Hepatocyte (in vitro differentiated cells): ENCODE measurements around the gene ECT2L. TPM values are rescaled to one million over a fixed set of nuclear protein-coding genes. Genes with fewer than 3 reads are reported as not detected.

ENCODE experiments used
- DNase-seq: peaks from one replicate; pipeline ENCODE4 v3.0.0-alpha.2; 2016; ENCODE audit warnings: low spot score
- H2AFZ ChIP-seq: fragments of 200-600 bp; sonication (generic); 2 replicates; pipeline ENCODE4 v1.6.0; 2016; ENCODE audit warnings: antibody characterized with exemption, mild to moderate bottlenecking
- H3K27ac ChIP-seq: fragments of 200-600 bp; sonication (generic); 2 replicates; pipeline ENCODE4 v1.5.1; 2016; ENCODE audit warnings: mild to moderate bottlenecking
- H3K27me3 ChIP-seq: fragments of 200-600 bp; sonication (generic); 2 replicates; pipeline ENCODE4 v1.6.1; 2016
- H3K36me3 ChIP-seq: fragments of 200-600 bp; sonication (generic); replicated peaks from 2 replicates; pipeline ENCODE4 v1.5.1; 2016; ENCODE audit warnings: low read depth; ENCODE audit not compliant: insufficient read depth
- H3K4me1 ChIP-seq: fragments of 200-600 bp; sonication (generic); 2 replicates; pipeline ENCODE4 v1.5.1; 2016; ENCODE audit warnings: mild to moderate bottlenecking, moderate library complexity; ENCODE audit not compliant: insufficient read depth
- H3K4me2 ChIP-seq: fragments of 200-600 bp; sonication (generic); 2 replicates; pipeline ENCODE4 v1.6.0; 2016
- H3K4me3 ChIP-seq: fragments of 200-600 bp; sonication (generic); 2 replicates; pipeline ENCODE4 v1.5.1; 2016; ENCODE audit warnings: mild to moderate bottlenecking
- H3K79me2 ChIP-seq: fragments of 200-600 bp; sonication (generic); 2 replicates; pipeline ENCODE4 v1.6.0; 2017; ENCODE audit warnings: mild to moderate bottlenecking
- H3K9me2 ChIP-seq: fragments of 200-600 bp; sonication (generic); replicated peaks from 2 replicates; pipeline ENCODE4 v1.6.0; 2017; ENCODE audit warnings: mild to moderate bottlenecking; ENCODE audit not compliant: insufficient read depth
- H3K9me3 ChIP-seq: fragments of 200-600 bp; sonication (generic); 2 replicates; pipeline ENCODE4 v1.5.1; 2016; ENCODE audit warnings: low read depth, mild to moderate bottlenecking
- H4K20me1 ChIP-seq: fragments of 200-600 bp; sonication (generic); 2 replicates; pipeline ENCODE4 v1.6.0; 2016; ENCODE audit warnings: mild to moderate bottlenecking; ENCODE audit not compliant: insufficient read depth, poor library complexity, severe bottlenecking
- EZH2 ChIP-seq: fragments of 200-600 bp; sonication (generic); IDR thresholded peaks from 2 replicates; pipeline ENCODE4 v1.6.1; 2016; ENCODE audit warnings: antibody characterized with exemption, mild to moderate bottlenecking, borderline replicate concordance
- EZH2phosphoT487 ChIP-seq: fragments of 200-600 bp; sonication (generic); IDR thresholded peaks from one replicate; pipeline ENCODE4 v1.6.1; 2018; ENCODE audit warnings: antibody characterized with exemption, mild to moderate bottlenecking, low read depth, moderate library complexity; ENCODE audit not compliant: unreplicated experiment, severe bottlenecking
- WGBS: methylation state at CpG from one replicate; pipeline ENCODE4 v1.1.6; 2016; ENCODE audit warnings: low lambda C conversion rate; ENCODE audit errors: missing lambda C conversion rate; 5-methylcytosine and 5-hydroxymethylcytosine counted together
- polyA plus RNA-seq: library from polyadenylated mRNA; unstranded; fragments of >200 nt; fragmentation: Nextera tagmentation; extraction: Ambion mirVana; gene quantifications from 2 replicates; pipeline ENCODE4 v1.2.1, GENCODE V29; 2016
- total RNA-seq: library from RNA; depleted of rRNA; stranded (reverse); fragments of >200 nt; gene quantifications from 2 replicates; pipeline ENCODE4 v1.2.3, GENCODE V29; 2014
- TF ChIP-seq, protein P1 (sequence below): fragments of 200-600 bp; sonication (generic); IDR thresholded peaks from 2 replicates; pipeline ENCODE4 v1.5.1; 2016; ENCODE audit warnings: antibody characterized with exemption, mild to moderate bottlenecking; ENCODE audit not compliant: poor library complexity

Gene ECT2L
- total and polyA plus RNA-seq, 2 experiments from 2014 or later = not detected

DNA sequence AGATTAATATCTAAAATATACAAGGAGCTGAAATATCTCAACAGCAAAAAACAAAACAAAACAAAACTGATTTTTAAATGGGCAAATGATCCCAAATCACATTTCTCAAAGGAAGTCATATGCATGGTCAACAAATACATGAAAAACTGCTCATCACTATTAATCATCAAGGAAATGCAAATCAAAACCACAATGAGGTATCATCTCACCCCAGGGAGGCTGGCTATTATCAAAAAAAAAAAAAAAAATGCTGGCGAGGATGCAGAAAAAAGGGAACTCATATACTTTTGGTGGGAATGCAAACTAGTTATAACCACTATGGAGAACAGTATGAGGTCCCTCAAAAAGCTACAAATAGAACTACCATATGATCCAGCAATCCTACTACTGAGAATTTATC lies 157.6 kb downstream of the ECT2L start:
- no peak for DNase-seq
- 94% methylated on average over 1 of the region's 1 CpG for WGBS
- no peak overlapping the region for H2AFZ ChIP-seq
- TF ChIP-seq, protein P1, sequence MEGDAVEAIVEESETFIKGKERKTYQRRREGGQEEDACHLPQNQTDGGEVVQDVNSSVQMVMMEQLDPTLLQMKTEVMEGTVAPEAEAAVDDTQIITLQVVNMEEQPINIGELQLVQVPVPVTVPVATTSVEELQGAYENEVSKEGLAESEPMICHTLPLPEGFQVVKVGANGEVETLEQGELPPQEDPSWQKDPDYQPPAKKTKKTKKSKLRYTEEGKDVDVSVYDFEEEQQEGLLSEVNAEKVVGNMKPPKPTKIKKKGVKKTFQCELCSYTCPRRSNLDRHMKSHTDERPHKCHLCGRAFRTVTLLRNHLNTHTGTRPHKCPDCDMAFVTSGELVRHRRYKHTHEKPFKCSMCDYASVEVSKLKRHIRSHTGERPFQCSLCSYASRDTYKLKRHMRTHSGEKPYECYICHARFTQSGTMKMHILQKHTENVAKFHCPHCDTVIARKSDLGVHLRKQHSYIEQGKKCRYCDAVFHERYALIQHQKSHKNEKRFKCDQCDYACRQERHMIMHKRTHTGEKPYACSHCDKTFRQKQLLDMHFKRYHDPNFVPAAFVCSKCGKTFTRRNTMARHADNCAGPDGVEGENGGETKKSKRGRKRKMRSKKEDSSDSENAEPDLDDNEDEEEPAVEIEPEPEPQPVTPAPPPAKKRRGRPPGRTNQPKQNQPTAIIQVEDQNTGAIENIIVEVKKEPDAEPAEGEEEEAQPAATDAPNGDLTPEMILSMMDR = no peak
- TF ChIP-seq EZH2phosphoT487 (no peak), EZH2 (no peak)
- no peak overlapping the region for H3K27ac ChIP-seq
- H3K9me3 ChIP-seq = no peaks in the 10 kb centered on the region
- H3K79me2 ChIP-seq = peaks cover 96% of the 10 kb centered on the region
- H3K4me2 ChIP-seq = no peak overlapping the region
- peaks cover 14% of the 10 kb centered on the region for H3K4me1 ChIP-seq
- no peaks in the 10 kb centered on the region for H3K36me3 ChIP-seq
- H4K20me1 ChIP-seq = peaks cover 14% of the 10 kb centered on the region
- no peaks in the 10 kb centered on the region for H3K27me3 ChIP-seq
- no peaks in the 10 kb centered on the region for H3K9me2 ChIP-seq
- H3K4me3 ChIP-seq = no peak overlapping the region

Other genes starting within 250 kb of the ECT2L start
- 11.8 and 12.0 TPM in 2 replicates for gene CCDC28A, start 22.3 kb upstream of the ECT2L start, total RNA-seq
- 8.9 and 9.1 TPM in 2 replicates for gene CCDC28A, start 22.3 kb upstream of the ECT2L start, polyA plus RNA-seq
- 39.3 and 43.1 TPM in 2 replicates for gene REPS1, start 192.2 kb downstream of the ECT2L start, total RNA-seq
- 30.0 and 31.3 TPM in 2 replicates for gene REPS1, start 192.2 kb downstream of the ECT2L start, polyA plus RNA-seq
- gene ABRACL, start 232.7 kb downstream of the ECT2L start, total RNA-seq = 81.4 and 81.8 TPM in 2 replicates
- 97.1 and 110 TPM in 2 replicates for gene ABRACL, start 232.7 kb downstream of the ECT2L start, polyA plus RNA-seq